Ovary (tissue), 9 donors: ENCODE data around the gene NFKB2. TPM values are rescaled to one million over a fixed set of nuclear protein-coding genes. Genes with fewer than 3 reads are reported as not detected.

Experiments used
- DNase-seq, 5 donors: peaks; one replicate each; pipeline ENCODE4 v3.0.0-alpha.2; 2019 to 2020
- H3K27ac ChIP-seq, 2 donors: fragments of 200-600 bp; one replicate each; pipeline versions ENCODE4 v1.5.1 to v1.8.0; 2019 to 2022
- H3K27me3 ChIP-seq: fragments of 200-600 bp; one replicate; pipeline ENCODE4 v1.8.0; 2022
- H3K36me3 ChIP-seq: fragments of 200-600 bp; sonication (generic); one replicate; pipeline ENCODE4 v1.5.1; 2019
- H3K4me1 ChIP-seq: one replicate; pipeline ENCODE4 v1.8.1; 2013; ENCODE audit warnings: mild to moderate bottlenecking, moderate library complexity; ENCODE audit not compliant: insufficient read depth
- H3K4me3 ChIP-seq: fragments of 200-600 bp; sonication (generic); one replicate; pipeline ENCODE4 v1.5.1; 2017
- H3K9me3 ChIP-seq, 2 donors: fragments of 200-600 bp in 1 of 2; sonication (generic) in 1 of 2; one replicate each; pipeline versions ENCODE4 v1.5.1 to v1.8.1; 2013 to 2019; ENCODE audit warnings: mild to moderate bottlenecking in 1 of 2, moderate library complexity in 1 of 2
- CTCF ChIP-seq, 3 donors: fragments of 450-650 bp in 2 of 3; fragments of 200-600 bp in 1 of 3; IDR thresholded peaks; one replicate each; pipeline versions ENCODE4 v1.5.1 to v1.8.0; 2016 to 2022; ENCODE audit warnings: antibody characterized with exemption in 3 of 3, mild to moderate bottlenecking in 1 of 3
- EP300 ChIP-seq: sonication (generic); formaldehyde crosslinking; IDR thresholded peaks from one replicate; pipeline ENCODE4 v1.6.1; 2017; ENCODE audit warnings: antibody characterized with exemption
- POLR2A ChIP-seq: fragments of 450-650 bp; IDR thresholded peaks from one replicate; pipeline ENCODE4 v1.6.1; 2017; ENCODE audit warnings: antibody characterized with exemption, mild to moderate bottlenecking, moderate library complexity
- WGBS, 3 donors: extraction: QIAGEN DNeasy Blood & Tissue Kit in 1 of 3; methylation state at CpG; one replicate each; pipeline versions ENCODE4 v1.1.5 to v1.1.7; 2013 to 2017; 5-methylcytosine and 5-hydroxymethylcytosine counted together
- intact Hi-C, 4 donors: fragments of 100-400 bp; cut with DNase I; formaldehyde crosslinking; loops; one replicate each; pipeline versions ENCODE4 v1.11.0 to v1.15.1; 2022 to 2023
- polyA plus RNA-seq, 2 donors: library from polyadenylated mRNA; stranded (reverse); fragments of 200-250 nt in 1 of 2; fragments of 350-450 nt in 1 of 2; fragmentation: Illumina TruSeq in 1 of 2; extraction: RNeasy Lipid Tissue Mini Kit (QIAGEN cat#74804) in 1 of 2; gene quantifications; one replicate each; pipeline ENCODE4 v1.2.3, GENCODE V29; 2013 to 2014
- total RNA-seq, 7 donors: library from RNA; depleted of rRNA in 2 of 7; stranded (reverse); fragments of >200 nt in 2 of 7; fragmentation: NEBNext Ultra II Directional in 3 of 7; extraction: Animal tissue kit (Norgen Biotek cat#: 25700) in 3 of 7; gene quantifications; one replicate each; pipeline versions ENCODE4 v1.1.0 to v1.2.4, GENCODE V29; 2016 to 2023
- donor health status: DM: no; HTN: no; CAD: no; lungs with moderate emphysema.
- donor health status: DM: no; HTN: no; CAD: no.
- donor health status: Bipolar disorder and iron deficiency.
- donor health status: DM: yes; HTN: yes; CAD: no.
- donor health status: DM: no; HTN: no; CAD: no.
- donor health status: DM: yes; HTN: yes; CAD: no.

NFKB2 gene
- total and polyA plus RNA-seq, 9 donors, result 16.3 to 42.6 (median 32.7) TPM

GRCh38 chr10:102401342-102401654 lies 5.8 kb downstream of the NFKB2 start:
- Histone ChIP-seq H3K36me3 (no peaks in the 10 kb centered on the region), H3K4me3 (no peak overlapping the region), H3K27ac (no peak overlapping the region), H3K4me1 (peaks cover 8% of the 10 kb centered on the region), H3K9me3 (no peaks in the 10 kb centered on the region), H3K27me3 (no peaks in the 10 kb centered on the region)
- intact Hi-C loops, result loop anchor here in 1 of 4 donors (5.0 kb wide), 1 partner anchor 169 kb away; no protein-coding TSS in a partner anchor
- WGBS, 3 donors, result 82 to 89% (median 86%) methylated on average over 8 of the region's 8 CpGs
- no peak for DNase-seq
- TF ChIP-seq EP300 (no peak), CTCF (IDR thresholded peaks at IDR 0.05) (no peak), POLR2A (no peak)

GRCh38 chr10:102401735-102402511 lies 6.4 kb downstream of the NFKB2 start:
- TF ChIP-seq EP300 (no peak), POLR2A (no peak)
- Histone ChIP-seq H3K9me3 (no peaks in the 10 kb centered on the region), H3K36me3 (no peaks in the 10 kb centered on the region), H3K4me1 (peaks cover 5% of the 10 kb centered on the region), H3K4me3 (no peak overlapping the region), H3K27me3 (no peaks in the 10 kb centered on the region), H3K27ac (no peak overlapping the region)
- 75 to 79% (median 77%) methylated on average over 18 of the region's 18 CpGs for WGBS, 3 donors
- no peak for DNase-seq
- intact Hi-C loops, result loop anchor here in 1 of 4 donors (5.0 kb wide), 1 partner anchor 170 kb away; no protein-coding TSS in a partner anchor

- Histone ChIP-seq H3K9me3 (no peaks in the 10 kb centered on the region), H3K4me3 (no peak overlapping the region), H3K27me3 (no peaks in the 10 kb centered on the region), H3K36me3 (no peaks in the 10 kb centered on the region), H3K27ac (no peak overlapping the region), H3K4me1 (peaks cover 5% of the 10 kb centered on the region)
- TF ChIP-seq CTCF (IDR thresholded peaks at IDR 0.05) (no peak), POLR2A (no peak), EP300 (no peak)
- intact Hi-C loops, result loop anchor here in 1 of 4 donors (5.0 kb wide), 1 partner anchor 170 kb away; no protein-coding TSS in a partner anchor
- WGBS, 3 donors, result 74 to 82% (median 75%) methylated on average over 5 of the region's 5 CpGs
- DNase-seq, result no peak
Observed at GRCh38 chr10:102402512-102402896, 7.0 kb downstream of the NFKB2 start.

GRCh38 chr10:102403115-102403514 lies 7.6 kb downstream of the NFKB2 start:
- no peak for DNase-seq
- Histone ChIP-seq H3K9me3 (no peaks in the 10 kb centered on the region), H3K36me3 (no peaks in the 10 kb centered on the region), H3K27me3 (no peaks in the 10 kb centered on the region), H3K4me3 (no peak overlapping the region), H3K27ac (no peak overlapping the region), H3K4me1 (peaks cover 5% of the 10 kb centered on the region)
- no peak for TF ChIP-seq POLR2A
- TF ChIP-seq CTCF (IDR thresholded peaks at IDR 0.05), result no peak
- TF ChIP-seq EP300, result no peak
- 79 to 83% (median 83%) methylated on average over 12 to 13 of the region's 13 CpGs for WGBS, 3 donors
- intact Hi-C loops, result loop anchor here in 1 of 4 donors (5.0 kb wide), 1 partner anchor 171 kb away; no protein-coding TSS in a partner anchor
